ENCODE measurements around the gene PRRX2.
"Not testable (repeated sequence)": the region's sequence is repeated elsewhere in the genome, so short reads cannot be mapped to it uniquely, and the experiment has no call there.

The PRRX2 gene

DNA sequence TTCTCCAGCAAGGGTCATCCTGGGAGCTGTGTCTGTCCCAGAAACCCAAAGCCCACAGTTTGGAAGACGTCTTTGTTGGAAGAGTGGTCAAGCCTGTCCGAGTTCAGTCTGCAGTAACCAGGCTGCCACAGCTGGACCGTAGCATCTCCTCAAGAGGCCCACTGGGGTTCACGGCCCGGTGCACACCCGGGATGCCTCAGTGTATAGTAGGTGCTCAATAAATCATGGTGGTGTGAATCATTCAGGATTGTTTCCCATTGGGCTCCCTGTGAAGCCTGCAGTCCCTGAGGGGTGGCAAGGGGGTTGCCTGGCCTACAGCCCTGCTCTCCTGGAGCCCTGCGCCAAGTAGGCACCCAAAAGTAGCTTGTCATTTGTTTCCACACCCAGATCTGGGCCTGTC is 10.3 kb upstream of the PRRX2 start:
- no peak for DNase-seq

DNA sequence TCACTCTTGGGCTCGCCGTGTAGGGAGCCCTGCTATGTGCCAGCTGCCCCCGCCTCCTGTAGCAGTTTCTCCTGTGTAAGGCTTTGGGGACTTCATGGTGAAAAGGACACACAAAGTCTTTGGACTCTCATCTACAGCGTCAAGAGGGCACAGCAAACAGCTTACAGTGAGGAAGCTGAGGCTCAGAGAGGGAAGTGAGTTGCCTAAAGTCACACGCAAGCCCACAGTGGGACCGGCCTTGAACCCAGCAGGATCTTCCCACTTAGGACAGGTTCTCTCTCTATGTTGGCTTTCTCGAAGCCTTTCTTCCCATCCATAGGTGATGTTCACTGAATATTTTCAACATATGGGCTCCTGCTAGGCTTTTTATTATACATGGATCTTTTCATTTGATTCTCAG is 9.8 kb upstream of the PRRX2 start:
- DNase-seq = no peak

DNA sequence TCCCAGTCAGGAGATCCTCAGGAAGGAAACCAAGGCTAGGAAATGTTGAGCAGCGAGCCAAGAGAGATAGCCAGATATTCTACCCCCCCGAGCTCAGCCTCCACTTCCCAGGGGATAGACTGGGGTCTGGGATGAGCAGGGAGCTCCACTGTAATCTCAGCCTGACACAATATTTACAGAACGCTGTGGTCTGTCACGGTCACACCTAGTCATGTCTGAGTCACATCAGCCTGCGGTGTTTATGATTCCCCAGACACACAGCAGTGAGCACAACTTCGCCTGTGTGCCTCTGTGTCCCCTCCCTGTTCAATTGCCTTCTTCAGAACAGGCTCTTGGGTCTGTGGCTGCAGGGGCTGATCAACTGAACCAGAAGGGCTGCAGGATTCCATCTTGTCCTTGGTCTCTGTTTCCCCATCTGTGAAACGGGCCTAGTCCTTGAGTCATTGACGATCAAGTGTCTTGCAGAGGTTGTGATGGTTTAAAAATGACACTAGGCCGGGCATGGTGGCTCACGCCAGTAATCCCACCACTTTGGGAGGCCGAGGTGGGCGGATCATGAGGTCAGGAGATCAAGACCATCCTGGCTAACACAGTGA is 8.6 kb upstream of the PRRX2 start:
- peak; percentile 58 for DNase-seq

DNA sequence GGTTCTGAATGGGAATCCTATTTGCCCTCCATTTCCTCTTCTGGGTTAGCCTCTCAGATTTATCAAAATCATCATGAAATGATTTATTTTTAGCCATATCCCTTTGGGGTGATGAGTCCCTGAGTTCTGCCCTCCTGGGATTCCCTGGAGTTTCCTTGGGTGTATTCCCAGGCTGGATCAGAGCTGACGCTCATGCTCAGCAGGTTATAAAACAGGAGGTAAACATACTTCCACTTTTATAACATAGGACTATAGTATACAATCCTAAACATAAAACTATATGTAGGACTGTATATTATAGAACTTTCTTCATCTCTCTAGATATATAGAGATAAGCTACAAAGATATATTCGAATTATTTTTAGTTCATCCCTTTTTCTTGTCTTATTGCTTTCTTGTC is 4.4 kb upstream of the PRRX2 start:
- no peak for DNase-seq

DNA sequence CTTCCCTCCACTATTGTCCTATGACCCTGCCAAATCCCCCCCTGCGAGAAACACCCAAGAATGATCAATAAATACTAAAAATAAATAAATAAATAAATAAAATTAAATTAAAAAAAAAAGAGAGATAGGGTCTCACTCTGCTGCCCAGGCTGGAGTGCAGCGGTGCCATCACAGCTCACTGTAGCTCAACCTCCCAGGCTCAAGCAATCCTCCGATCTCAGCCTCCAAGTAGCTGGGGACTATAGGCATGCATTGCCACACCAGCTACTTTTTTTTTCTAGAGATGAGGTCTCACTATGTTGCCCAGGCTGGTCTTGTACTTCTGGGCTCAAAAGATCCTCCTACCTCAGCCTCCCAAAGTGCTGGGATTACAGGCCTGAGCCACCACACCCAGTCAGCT is 3.2 kb upstream of the PRRX2 start:
- not testable (repeated sequence) for DNase-seq

DNA sequence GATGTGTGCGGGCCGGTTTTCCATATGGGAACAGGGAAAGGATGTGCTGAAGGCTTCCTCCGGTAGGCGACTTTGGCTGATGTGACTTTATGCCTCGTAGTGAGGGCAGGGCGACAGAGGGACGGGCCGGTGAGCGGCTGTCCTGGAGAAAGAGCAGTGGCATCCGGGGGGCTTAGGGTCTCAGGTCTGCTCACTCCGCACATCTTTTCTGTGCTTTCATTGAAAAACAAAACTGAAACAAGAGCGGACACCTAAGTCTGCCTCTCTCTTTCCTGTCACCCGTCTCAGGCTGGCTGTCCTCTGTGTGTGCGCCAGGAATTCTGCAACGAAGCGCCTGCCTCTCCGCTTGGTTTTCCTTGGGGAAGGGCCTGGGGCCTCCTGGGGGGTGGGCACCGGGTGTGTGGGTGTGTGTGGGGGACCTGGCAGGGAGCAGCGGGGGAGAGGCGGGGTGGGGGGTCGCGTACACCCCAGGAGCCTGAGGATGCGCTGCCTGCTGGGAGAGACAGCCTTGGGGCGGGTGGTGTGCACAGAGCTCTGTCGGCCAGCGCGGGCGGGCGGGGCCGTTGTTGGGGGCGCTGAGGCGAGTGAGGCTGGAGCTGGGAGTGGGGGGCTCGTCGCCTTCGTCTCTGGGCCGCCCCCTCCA is 580 bp upstream of the PRRX2 start:
- no peak for DNase-seq

DNA sequence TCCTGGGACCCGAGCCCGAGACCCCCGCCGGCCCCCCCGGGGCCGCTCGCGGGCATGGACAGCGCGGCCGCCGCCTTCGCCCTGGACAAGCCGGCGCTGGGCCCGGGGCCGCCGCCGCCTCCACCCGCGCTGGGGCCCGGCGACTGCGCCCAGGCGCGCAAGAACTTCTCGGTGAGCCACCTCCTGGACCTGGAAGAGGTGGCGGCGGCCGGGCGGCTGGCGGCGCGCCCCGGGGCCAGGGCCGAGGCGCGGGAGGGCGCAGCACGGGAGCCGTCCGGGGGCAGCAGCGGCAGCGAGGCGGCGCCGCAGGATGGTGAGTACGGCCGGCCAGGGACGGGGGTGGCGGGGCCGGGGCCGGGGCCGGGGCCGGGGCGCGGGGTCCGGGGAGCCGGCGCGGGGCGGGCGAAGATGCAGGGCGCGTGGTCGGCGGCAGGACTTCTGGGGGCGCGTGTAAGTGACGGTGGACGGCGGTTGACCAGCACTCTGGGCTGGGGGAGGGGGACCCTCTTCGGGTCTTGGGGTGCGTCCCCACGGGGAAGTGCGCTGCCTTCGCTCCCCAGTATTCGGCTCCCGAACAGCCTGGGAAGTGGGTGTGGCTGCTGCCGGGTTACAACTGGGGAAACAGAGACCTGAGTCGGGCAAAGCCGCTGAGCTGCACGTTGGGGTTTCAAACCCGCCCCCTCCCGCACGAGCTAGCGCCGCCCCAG is 520 bp downstream of the PRRX2 start:
- no peak for DNase-seq

DNA sequence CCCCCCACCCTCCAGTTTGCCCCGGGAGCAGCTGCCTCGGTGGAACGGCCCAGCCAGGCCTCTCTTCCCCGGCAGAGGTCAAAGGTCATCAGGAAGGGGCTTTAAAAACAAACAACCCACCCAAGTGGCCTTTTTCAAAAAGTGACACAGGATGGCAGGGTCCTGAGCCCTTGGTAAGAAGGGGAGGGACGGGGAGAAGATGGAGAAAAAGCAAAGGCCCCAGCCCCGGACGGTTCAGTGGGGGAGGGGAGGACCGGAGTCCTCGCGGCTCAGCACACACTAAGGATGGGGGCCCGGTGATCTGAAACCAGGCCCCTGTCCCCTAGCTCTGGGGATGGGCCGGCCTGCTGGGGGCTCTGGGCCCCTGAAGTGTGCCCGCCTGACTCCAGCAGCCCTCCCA is 1.1 kb downstream of the PRRX2 start:
- DNase-seq = no peak

DNA sequence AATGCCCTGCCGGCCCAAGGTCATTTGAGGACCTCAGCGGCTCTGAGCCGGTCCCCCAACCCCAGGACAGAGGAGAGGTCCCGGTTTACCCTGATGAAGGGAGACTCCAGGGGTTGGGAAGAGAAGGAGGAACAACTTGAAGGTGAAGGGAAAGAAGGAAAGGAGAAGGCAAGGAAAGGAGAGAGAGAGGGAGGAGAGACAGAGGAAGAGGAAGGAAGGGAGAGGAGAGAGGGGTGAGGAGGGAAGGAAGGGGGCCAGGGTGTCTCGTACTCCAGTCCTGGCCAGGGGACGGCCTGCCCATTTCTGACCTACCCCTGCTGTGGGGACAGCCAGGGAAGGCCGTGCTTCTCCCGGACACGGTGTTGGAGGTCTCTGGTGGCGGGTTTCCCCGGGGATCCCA is 1.9 kb downstream of the PRRX2 start:
- DNase-seq = no peak

DNA sequence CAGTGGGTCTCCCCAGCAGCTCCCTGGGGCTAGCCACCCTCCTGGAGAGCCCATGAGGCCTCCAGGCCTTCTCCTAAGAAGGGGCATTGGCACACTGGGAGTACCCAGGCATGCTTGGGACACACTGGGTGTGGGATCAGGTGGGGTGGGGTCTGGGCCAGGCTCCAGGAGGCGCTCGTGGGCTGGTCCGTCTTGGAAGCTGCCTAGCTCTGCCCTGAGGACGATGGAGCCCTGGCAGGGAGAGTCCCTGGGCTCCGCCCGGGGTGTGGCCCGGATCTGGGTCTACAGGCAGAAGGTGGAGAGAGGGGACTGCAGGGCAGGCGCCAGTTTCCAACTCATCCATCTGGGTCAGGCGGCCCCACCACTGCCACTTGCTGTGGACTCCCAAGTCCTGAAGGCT is 2.4 kb downstream of the PRRX2 start:
- DNase-seq = no peak

GRCh38 chr9:129669141-129669718 is 3.8 kb downstream of the PRRX2 start:
- DNase-seq = peak; percentile 64

GRCh38 chr9:129669946-129670345 is 4.5 kb downstream of the PRRX2 start:
- no peak for DNase-seq

- DNase-seq = no peak
Observed at GRCh38 chr9:129671065-129671464, 5.6 kb downstream of the PRRX2 start.

GRCh38 chr9:129671519-129671918 is 6.1 kb downstream of the PRRX2 start:
- DNase-seq = no peak

- DNase-seq = no peak
Observed at GRCh38 chr9:129672702-129673101, 7.3 kb downstream of the PRRX2 start.

DNA sequence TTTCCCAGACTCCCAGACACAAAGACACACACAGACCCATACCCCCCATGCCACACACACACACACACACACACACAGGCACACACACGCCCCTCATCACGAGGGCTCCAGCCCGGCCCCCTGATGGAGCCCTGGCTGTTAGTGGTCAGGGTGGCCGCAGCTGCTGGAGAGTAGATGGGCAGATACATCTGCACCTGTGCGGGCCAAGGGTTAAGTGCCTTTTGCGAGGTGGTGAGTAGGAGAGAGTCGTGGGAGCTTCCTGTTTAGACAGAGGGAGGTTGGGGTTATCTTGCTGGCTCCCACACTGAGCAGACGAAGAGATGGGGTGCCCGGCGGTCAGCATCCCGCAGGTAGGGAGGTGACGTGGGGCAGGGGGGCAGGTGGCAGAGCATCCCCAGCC is 8.2 kb downstream of the PRRX2 start:
- DNase-seq = no peak

- DNase-seq = no peak
Observed at GRCh38 chr9:129674229-129674628, 8.8 kb downstream of the PRRX2 start.

DNA sequence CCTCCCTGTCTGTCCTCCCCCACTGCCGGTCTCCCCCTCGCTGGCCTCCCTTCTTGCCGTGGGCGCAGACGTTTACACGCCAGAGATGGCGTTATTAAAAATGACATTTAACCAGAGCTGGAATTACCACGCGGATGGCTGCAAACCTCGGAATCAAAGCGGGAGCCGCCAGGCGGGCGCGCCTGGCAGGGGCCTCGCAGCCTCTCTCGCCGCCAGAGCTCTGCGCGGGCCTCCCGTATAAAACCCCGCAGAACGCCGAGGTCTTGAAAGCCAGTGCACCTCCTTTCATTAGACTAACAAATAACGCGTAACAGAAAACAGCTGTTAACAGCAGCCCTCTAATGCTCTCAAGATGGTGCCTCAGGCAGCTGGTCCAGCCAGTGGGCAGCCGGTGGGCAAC is 10.2 kb downstream of the PRRX2 start:
- DNase-seq = peak; percentile 22

- DNase-seq = no peak
Observed at GRCh38 chr9:129676287-129676686, 10.8 kb downstream of the PRRX2 start.

GRCh38 chr9:129676975-129677374 is 11.5 kb downstream of the PRRX2 start:
- peak; percentile 58 for DNase-seq

DNA sequence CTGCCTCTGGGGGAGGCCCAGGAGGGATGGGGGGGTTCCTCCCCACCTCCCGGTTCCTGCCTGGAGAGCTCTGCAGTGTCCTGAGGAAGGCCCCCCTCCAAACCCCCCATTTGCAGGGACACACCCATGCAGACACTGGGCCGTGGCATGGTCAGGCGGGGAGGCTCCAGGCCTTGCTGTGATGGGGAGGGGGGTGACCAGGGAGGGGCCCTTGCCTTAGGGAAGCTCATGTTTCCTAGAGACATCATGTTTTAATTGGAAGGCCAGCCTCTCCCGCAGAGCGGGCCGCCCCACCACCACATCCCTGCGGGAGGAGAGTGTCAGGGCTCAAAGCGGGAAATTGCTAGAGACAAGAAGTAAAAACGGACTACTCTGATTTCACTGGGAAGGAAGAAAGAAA is 12.0 kb downstream of the PRRX2 start:
- peak; percentile 48 for DNase-seq

DNA sequence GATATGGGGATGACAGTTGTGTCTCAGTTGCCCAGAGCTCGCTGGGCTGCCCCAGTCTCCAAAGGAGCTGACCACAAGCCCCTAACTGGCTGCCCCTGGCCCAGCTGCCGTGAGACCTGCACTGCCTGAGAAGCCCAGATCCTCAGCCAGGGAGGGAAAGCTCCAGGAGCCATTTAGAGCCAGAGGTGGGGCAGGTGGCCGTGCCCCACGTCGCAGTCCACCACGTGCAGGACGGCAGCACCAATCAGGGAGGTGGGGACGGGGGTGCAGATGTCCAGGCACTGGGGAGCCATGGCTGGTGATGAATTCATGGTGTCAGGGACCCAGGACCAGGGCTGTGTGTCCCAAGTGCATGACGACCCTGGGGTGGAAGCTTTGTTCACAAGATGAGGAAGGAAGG is 13.4 kb downstream of the PRRX2 start:
- DNase-seq = no peak

DNA sequence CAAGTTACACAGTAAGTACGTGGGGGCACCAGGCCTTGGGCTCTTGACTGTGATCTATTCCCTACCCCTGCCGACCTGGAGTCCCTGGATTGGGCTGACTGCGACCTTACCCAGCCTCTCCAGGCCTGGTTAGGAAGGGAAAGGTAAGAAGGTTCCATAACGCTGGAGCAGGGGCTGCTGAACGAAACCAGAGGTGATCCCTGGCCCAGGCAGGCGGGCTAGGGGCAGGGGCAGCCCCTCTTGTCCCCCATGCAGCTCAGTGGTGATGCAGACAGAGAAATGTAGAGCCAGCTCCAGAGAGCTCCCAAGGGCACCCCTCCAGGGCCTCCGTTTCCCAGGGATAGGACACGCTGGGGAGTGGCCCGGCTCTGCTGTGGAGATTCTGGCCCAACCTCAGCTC is 14.1 kb downstream of the PRRX2 start:
- no peak for DNase-seq

DNA sequence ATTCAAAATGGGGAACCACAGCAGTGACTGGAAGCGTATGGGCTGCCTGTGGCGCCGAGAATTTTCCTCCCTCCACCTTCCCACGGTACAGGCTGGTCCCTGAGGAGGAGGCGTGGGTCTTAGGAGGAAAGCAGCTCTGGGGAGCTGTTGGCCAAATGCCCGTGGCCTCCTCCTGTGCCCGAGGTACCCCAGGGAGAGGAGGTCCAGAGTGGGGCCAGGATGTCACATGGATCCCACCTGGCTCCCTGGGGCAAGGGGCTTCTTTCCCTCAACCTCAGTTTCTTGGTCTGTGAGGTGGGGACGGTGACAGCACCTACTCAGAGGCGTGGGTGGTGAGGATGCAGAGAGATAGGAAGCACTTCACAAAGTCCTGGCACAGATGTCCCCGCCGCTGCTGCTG is 16.5 kb downstream of the PRRX2 start:
- no peak for DNase-seq
